Right lobe of liver (tissue), 4 donors: ENCODE data around the gene DIS3L2.

ENCODE experiments used
- CTCF ChIP-seq, 4 donors: fragments of 200-600 bp in 3 of 4; fragments of 450-650 bp in 1 of 4; IDR thresholded peaks; one replicate each; pipeline versions ENCODE4 v1.5.1 to v1.8.0; 2016 to 2022; ENCODE audit warnings: antibody characterized with exemption in 4 of 4, mild to moderate bottlenecking in 2 of 4
- POLR2A ChIP-seq: fragments of 450-650 bp; IDR thresholded peaks from one replicate; pipeline ENCODE4 v1.6.1; 2017; ENCODE audit warnings: antibody characterized with exemption, mild to moderate bottlenecking
- donor health status: DM: no; HTN: no; CAD: no.
- donor health status: DM: no; HTN: no; CAD: no.
- donor health status: DM: no; HTN: yes; CAD: no.

GRCh38 chr2:232133078-232133477, 171.6 kb downstream of the DIS3L2 start:
- TF ChIP-seq POLR2A (no peak), CTCF (IDR thresholded peaks at IDR 0.05) (no peak)
